COR-L47 (cell line): Measurements from ENCODE around the gene USP2.

Experiments used
- DNase-seq: peaks from one replicate; lab custom pipeline; 2025; lab: John Stamatoyannopoulos, UW

The USP2 gene

GRCh38 chr11:119381181-119381988 lies at the start of gene USP2:
TSS of gene USP2 (minus strand) at chr11:119381690. CDS start at chr11:119373480, 8,210 bp downstream.
- peak; percentile 94 for DNase-seq

GRCh38 chr11:119427279-119427678 lies 45.8 kb upstream of the USP2 start:
- DNase-seq, result no peak

GRCh38 chr11:119426142-119426541 lies 44.7 kb upstream of the USP2 start:
- no peak for DNase-seq

- no peak for DNase-seq
Measured at GRCh38 chr11:119424775-119425174, 43.3 kb upstream of the USP2 start.

GRCh38 chr11:119424276-119424675 lies 42.8 kb upstream of the USP2 start:
- DNase-seq, result no peak

GRCh38 chr11:119423509-119424254 lies 42.2 kb upstream of the USP2 start:
- DNase-seq, result no peak

- DNase-seq, result peak; percentile 44
Measured at GRCh38 chr11:119422809-119423508, 41.5 kb upstream of the USP2 start, which contains the start of gene THY1. TSS of gene THY1 (minus strand) at chr11:119423172. CDS start at chr11:119420905, 2,267 bp downstream.

- DNase-seq, result peak; percentile 15
Measured at GRCh38 chr11:119421941-119422808, 40.7 kb upstream of the USP2 start.

- DNase-seq, result no peak
Measured at GRCh38 chr11:119421351-119421750, 39.9 kb upstream of the USP2 start.

GRCh38 chr11:119420631-119421030 lies 39.1 kb upstream of the USP2 start:
- DNase-seq, result no peak

GRCh38 chr11:119419834-119420492 lies 38.5 kb upstream of the USP2 start:
- no peak for DNase-seq

- no peak for DNase-seq
Measured at GRCh38 chr11:119419246-119419645, 37.8 kb upstream of the USP2 start.

GRCh38 chr11:119418759-119419158 lies 37.3 kb upstream of the USP2 start:
- no peak for DNase-seq

- no peak for DNase-seq
Measured at GRCh38 chr11:119417726-119418540, 36.4 kb upstream of the USP2 start.

GRCh38 chr11:119416606-119417580 lies 35.4 kb upstream of the USP2 start:
- no peak for DNase-seq

- DNase-seq, result no peak
Measured at GRCh38 chr11:119415966-119416365, 34.5 kb upstream of the USP2 start.

GRCh38 chr11:119415517-119415916 lies 34.0 kb upstream of the USP2 start:
- no peak for DNase-seq

GRCh38 chr11:119414734-119415133 lies 33.2 kb upstream of the USP2 start:
- DNase-seq, result no peak

GRCh38 chr11:119414321-119414720 lies 32.8 kb upstream of the USP2 start:
- no peak for DNase-seq
